Karpas-422 (cell line): ENCODE data around the gene PRR16. TPM values are rescaled to one million over a fixed set of nuclear protein-coding genes. Genes with fewer than 3 reads are reported as not detected.
"Not testable (repeated sequence)": the region's sequence is repeated elsewhere in the genome, so short reads cannot be mapped to it uniquely, and the experiment has no call there.

ENCODE experiments used
- DNase-seq: peaks from one replicate; pipeline ENCODE4 v3.0.0-alpha.2; 2015
- H2AFZ ChIP-seq: fragments of 200-600 bp; sonication (generic); 2 replicates; pipeline ENCODE4 v1.6.1; 2014; ENCODE audit warnings: antibody characterized with exemption, low read length, mixed read lengths
- H3K27ac ChIP-seq: fragments of 200-600 bp; sonication (generic); 2 replicates; pipeline ENCODE4 v1.5.1; 2014; ENCODE audit warnings: mild to moderate bottlenecking, low read length, moderate library complexity
- H3K27me3 ChIP-seq: fragments of 200-600 bp; sonication (generic); 2 replicates; pipeline ENCODE4 v1.6.1; 2014; ENCODE audit warnings: low read length, mixed read lengths
- H3K36me3 ChIP-seq: fragments of 200-600 bp; sonication (generic); 2 replicates; pipeline ENCODE4 v1.6.1; 2014; ENCODE audit warnings: low read length, mixed read lengths; ENCODE audit not compliant: insufficient read depth
- H3K4me1 ChIP-seq: fragments of 200-600 bp; sonication (generic); 2 replicates; pipeline ENCODE4 v1.6.1; 2014; ENCODE audit warnings: mild to moderate bottlenecking, low read length, mixed read lengths
- H3K4me2 ChIP-seq: fragments of 200-600 bp; sonication (generic); 2 replicates; pipeline ENCODE4 v1.6.1; 2014; ENCODE audit warnings: low read length, low read depth, mild to moderate bottlenecking; ENCODE audit not compliant: poor library complexity, severe bottlenecking
- H3K4me3 ChIP-seq: fragments of 200-600 bp; sonication (generic); 2 replicates; pipeline ENCODE4 v1.5.1; 2014; ENCODE audit warnings: mild to moderate bottlenecking, antibody characterized with exemption, low read length, mixed read lengths
- H3K79me2 ChIP-seq: fragments of 200-600 bp; sonication (generic); 2 replicates; pipeline ENCODE4 v1.6.1; 2014; ENCODE audit warnings: mild to moderate bottlenecking, low read length, mixed read lengths
- H3K9ac ChIP-seq: fragments of 200-600 bp; sonication (generic); 2 replicates; pipeline ENCODE4 v1.6.0; 2014; ENCODE audit warnings: low read length
- H3K9me2 ChIP-seq: fragments of 200-600 bp; sonication (generic), shearing (Covaris generic); replicated peaks from 2 replicates; pipeline ENCODE4 v1.6.0; 2014; ENCODE audit warnings: mild to moderate bottlenecking, low read length, moderate library complexity; ENCODE audit not compliant: insufficient read depth
- H3K9me3 ChIP-seq: fragments of 300-700, 200-600 bp; sonication (generic); 2 replicates; pipeline ENCODE4 v1.6.1; 2014; ENCODE audit warnings: low read length, mixed read lengths
- H4K20me1 ChIP-seq: fragments of 200-600 bp; sonication (generic); 2 replicates; pipeline ENCODE4 v1.6.1; 2014; ENCODE audit warnings: mild to moderate bottlenecking, antibody characterized with exemption, low read length, low read depth; ENCODE audit not compliant: insufficient read depth
- total RNA-seq: library from RNA; depleted of rRNA; stranded (reverse); fragments of >200 nt; shearing (Covaris generic); gene quantifications from 2 replicates; pipeline ENCODE4 v1.2.3, GENCODE V29; 2014; ENCODE audit warnings: low replicate concordance

Gene PRR16
- total RNA-seq, 1 experiment from 2014 or later, result not detected

GRCh38 chr5:120452471-120452870 lies 11.6 kb upstream of the PRR16 start:
- Histone ChIP-seq H3K9ac (no peak overlapping the region), H3K9me2 (no peaks in the 10 kb centered on the region), H3K4me3 (no peak overlapping the region), H3K4me1 (peaks cover 3% of the 10 kb centered on the region; the same call in 1 of the 2 replicates), H3K27me3 (no peaks in the 10 kb centered on the region), H3K79me2 (no peaks in the 10 kb centered on the region), H3K9me3 (no peaks in the 10 kb centered on the region), H3K27ac (no peak overlapping the region), H3K36me3 (no peaks in the 10 kb centered on the region), H4K20me1 (no peaks in the 10 kb centered on the region), H2AFZ (no peak overlapping the region), H3K4me2 (no peak overlapping the region)
- no peak for DNase-seq

DNA sequence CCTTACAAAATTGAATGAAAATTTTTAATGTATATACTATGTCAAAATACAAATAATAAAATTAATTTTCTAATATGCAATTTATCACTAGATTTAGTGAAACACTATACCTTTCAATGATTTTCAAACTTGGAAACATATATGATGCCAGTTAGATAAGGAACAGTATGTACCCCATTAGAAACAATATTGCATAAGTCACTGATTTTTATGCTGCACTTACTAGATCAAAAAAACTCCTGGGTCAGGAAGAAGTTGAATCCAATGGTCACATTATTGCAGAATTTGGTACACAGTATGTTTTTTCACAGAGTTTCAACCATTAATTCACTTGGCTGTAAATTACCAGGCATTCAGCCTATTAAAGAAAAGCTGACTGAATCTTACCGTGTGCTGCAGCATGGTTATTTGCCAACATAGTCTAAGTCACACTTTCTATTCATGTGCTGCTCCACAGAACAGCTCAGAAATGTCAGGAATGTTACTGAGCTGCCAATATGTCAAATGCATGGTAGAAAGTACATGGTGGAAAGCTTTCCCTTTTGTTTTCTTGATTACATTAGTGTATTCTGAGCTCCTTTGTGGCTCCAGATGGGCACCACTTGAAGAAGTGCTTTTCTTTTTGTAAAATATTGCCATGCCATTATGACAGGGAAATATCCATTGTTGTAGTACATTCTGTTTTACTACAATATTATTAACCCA lies 9.9 kb upstream of the PRR16 start:
- H3K4me3 ChIP-seq, result no peak overlapping the region
- no peaks in the 10 kb centered on the region for H3K36me3 ChIP-seq
- no peak overlapping the region for H3K9ac ChIP-seq
- H3K4me2 ChIP-seq, result no peak overlapping the region
- H4K20me1 ChIP-seq, result no peaks in the 10 kb centered on the region
- no peak overlapping the region for H3K27ac ChIP-seq
- H3K9me2 ChIP-seq, result no peaks in the 10 kb centered on the region
- H3K4me1 ChIP-seq, result peaks cover 3% of the 10 kb centered on the region; the same call in 1 of the 2 replicates
- H3K27me3 ChIP-seq, result no peaks in the 10 kb centered on the region
- H3K9me3 ChIP-seq, result no peaks in the 10 kb centered on the region
- no peak overlapping the region for H2AFZ ChIP-seq
- H3K79me2 ChIP-seq, result no peaks in the 10 kb centered on the region
- no peak for DNase-seq

DNA sequence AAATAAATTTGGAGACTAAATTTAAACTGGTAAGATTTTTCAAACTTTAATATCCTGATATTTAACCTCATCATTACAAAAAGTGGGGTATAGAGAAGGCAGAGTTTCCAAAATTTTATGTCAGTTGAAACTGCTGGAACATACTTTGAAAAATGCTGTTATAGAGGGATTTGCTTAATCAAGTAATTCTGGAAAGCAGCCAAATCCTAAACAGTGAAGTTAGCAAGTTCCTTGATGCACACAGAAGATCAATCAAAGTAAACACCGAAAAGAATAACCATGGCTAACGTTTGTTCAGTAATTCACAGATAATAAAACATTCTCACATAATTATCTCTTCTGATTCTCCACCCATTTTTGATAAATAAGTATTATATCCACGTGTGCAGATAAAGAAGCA lies 8.1 kb upstream of the PRR16 start:
- H3K4me3 ChIP-seq, result no peak overlapping the region
- DNase-seq, result no peak
- no peak overlapping the region for H3K27ac ChIP-seq
- H3K4me1 ChIP-seq, result no peaks in the 10 kb centered on the region
- H4K20me1 ChIP-seq, result no peaks in the 10 kb centered on the region
- no peak overlapping the region for H2AFZ ChIP-seq
- no peaks in the 10 kb centered on the region for H3K27me3 ChIP-seq
- H3K4me2 ChIP-seq, result no peak overlapping the region
- no peak overlapping the region for H3K9ac ChIP-seq
- H3K9me3 ChIP-seq, result no peaks in the 10 kb centered on the region
- H3K36me3 ChIP-seq, result no peaks in the 10 kb centered on the region
- no peaks in the 10 kb centered on the region for H3K79me2 ChIP-seq
- H3K9me2 ChIP-seq, result no peaks in the 10 kb centered on the region

DNA sequence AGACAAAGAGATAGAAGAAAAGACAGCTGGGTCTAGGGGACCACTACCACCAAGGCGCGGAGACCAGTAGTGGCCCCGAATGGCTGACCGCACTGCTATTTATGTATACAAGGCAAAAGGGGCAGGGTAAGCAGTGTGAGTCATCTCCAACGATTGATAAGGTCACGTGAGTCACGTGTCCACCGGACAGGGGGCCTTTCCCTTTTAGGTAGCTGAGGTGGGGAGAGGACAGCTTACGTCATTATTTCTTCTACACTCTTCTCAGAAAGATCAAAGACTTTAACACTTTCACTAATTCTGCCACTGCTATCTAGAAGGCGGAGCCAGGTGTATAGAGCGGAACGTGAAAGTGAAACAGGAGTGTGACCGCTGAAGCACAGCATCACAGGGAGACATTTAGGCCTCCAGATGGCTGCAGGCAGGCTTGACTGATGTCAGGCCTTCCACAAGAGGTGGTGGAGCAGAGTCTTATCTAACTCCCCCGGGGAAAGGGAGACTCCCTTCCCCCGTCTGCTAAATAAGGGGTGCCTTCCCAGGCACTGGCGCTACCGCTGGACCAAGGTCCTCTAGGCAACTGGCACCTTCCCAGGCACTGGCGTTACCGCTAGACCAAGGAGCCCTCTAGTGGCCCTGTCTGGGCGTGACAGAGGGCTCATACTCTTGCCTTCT lies 6.1 kb upstream of the PRR16 start:
- H3K9me3 ChIP-seq, result no peaks in the 10 kb centered on the region
- H2AFZ ChIP-seq, result peak overlapping the region; percentile 70; the same call in 1 of the 2 replicates
- H4K20me1 ChIP-seq, result no peaks in the 10 kb centered on the region
- H3K4me3 ChIP-seq, result peak overlapping the region; percentile 58
- no peaks in the 10 kb centered on the region for H3K27me3 ChIP-seq
- peak overlapping the region; percentile 55 for H3K9ac ChIP-seq
- H3K4me1 ChIP-seq, result no peaks in the 10 kb centered on the region
- peak overlapping the region; percentile 66 for H3K4me2 ChIP-seq
- peak; percentile 78 for DNase-seq
- H3K27ac ChIP-seq, result no peak overlapping the region
- no peaks in the 10 kb centered on the region for H3K79me2 ChIP-seq
- H3K36me3 ChIP-seq, result no peaks in the 10 kb centered on the region
- no peaks in the 10 kb centered on the region for H3K9me2 ChIP-seq

GRCh38 chr5:120458508-120458847 lies 5.6 kb upstream of the PRR16 start:
- not testable (repeated sequence) for H2AFZ ChIP-seq, DNase-seq, H3K4me3 ChIP-seq, H3K36me3 ChIP-seq, H3K79me2 ChIP-seq, H3K4me1 ChIP-seq, H3K9me3 ChIP-seq, H3K27me3 ChIP-seq, H3K9ac ChIP-seq, H4K20me1 ChIP-seq, H3K27ac ChIP-seq, H3K9me2 ChIP-seq
- peak overlapping the region; percentile 66 for H3K4me2 ChIP-seq

DNA sequence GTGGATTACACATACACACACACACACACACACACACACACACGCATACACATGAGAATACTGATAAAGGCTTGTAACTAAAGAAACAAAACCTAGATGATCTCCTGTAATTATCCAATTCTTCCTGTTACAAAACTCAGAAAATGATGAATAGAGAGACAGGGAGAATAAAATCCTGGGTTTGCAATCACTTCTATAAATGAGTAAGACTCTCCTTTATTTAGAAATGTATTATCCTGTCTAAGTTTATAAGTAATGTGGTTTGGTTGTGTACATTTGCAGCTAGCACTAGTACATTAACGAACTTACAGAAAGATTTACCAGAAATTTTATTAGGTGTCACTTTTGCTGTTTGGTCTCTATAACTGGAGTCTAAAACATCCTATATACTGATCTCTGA lies 2.8 kb upstream of the PRR16 start:
- no peaks in the 10 kb centered on the region for H3K79me2 ChIP-seq
- no peaks in the 10 kb centered on the region for H4K20me1 ChIP-seq
- H3K36me3 ChIP-seq, result no peaks in the 10 kb centered on the region
- no peak for DNase-seq
- no peak overlapping the region for H3K27ac ChIP-seq
- no peaks in the 10 kb centered on the region for H3K9me2 ChIP-seq
- no peak overlapping the region for H3K9ac ChIP-seq
- H3K4me1 ChIP-seq, result peaks cover 5% of the 10 kb centered on the region
- H3K4me2 ChIP-seq, result no peak overlapping the region
- H3K27me3 ChIP-seq, result no peaks in the 10 kb centered on the region
- H3K9me3 ChIP-seq, result no peaks in the 10 kb centered on the region
- no peak overlapping the region for H2AFZ ChIP-seq
- no peak overlapping the region for H3K4me3 ChIP-seq

GRCh38 chr5:120463006-120463680 lies 957 bp upstream of the PRR16 start:
- Histone ChIP-seq H3K4me3 (no peak overlapping the region), H3K36me3 (no peaks in the 10 kb centered on the region), H3K4me1 (peaks cover 5% of the 10 kb centered on the region), H2AFZ (no peak overlapping the region), H3K4me2 (peak overlapping the region; percentile 42), H3K79me2 (no peaks in the 10 kb centered on the region), H3K27ac (no peak overlapping the region), H3K9me3 (no peaks in the 10 kb centered on the region), H3K27me3 (no peaks in the 10 kb centered on the region), H3K9me2 (no peaks in the 10 kb centered on the region), H3K9ac (no peak overlapping the region), H4K20me1 (no peaks in the 10 kb centered on the region)
- DNase-seq, result peak; percentile 45

DNA sequence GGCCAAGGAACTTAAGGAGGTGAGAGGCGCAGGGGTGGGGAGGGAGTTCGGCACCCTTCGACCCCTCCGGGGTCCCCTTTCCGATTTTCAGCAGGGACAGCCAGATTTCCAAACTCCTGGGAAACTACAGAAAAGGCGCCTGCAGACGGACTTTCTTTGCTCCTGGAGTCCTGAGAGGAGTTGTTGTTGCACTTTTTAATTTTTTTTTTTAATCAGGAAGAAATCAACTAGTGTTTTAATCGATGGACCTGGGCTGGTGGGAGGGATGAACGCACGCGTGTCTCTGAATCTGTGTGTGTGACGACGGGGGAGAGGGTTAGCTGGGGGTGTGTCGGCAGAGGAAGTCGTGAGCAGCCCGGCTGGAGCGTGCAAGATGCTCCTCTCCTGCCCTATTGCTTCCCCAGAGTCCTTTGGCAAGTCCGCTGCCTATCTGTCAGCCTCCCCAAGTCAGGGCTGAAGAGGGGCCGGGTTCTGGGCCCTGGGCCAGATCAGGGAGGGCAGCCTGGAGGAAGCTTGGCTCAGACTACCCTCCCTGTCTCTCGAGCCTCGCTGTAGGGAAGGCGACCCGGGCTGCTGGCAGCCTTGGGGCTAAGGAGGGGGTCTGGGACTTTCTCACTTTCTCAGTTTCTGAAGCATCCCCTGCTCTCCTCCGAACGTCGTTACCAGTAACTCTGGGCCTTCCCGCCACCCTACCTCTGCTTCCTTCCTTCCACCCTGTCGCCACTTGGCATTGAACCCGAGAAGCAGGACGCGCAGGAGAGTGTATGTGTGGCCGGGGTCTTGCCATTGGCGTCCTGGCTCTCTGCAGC lies 731 bp downstream of the PRR16 start:
- H3K27ac ChIP-seq, result no peak overlapping the region
- H3K36me3 ChIP-seq, result no peaks in the 10 kb centered on the region
- H3K9ac ChIP-seq, result no peak overlapping the region
- H3K9me3 ChIP-seq, result no peaks in the 10 kb centered on the region
- H3K4me2 ChIP-seq, result no peak overlapping the region
- H3K4me1 ChIP-seq, result peaks cover 5% of the 10 kb centered on the region
- no peaks in the 10 kb centered on the region for H4K20me1 ChIP-seq
- H3K79me2 ChIP-seq, result no peaks in the 10 kb centered on the region
- H3K9me2 ChIP-seq, result no peaks in the 10 kb centered on the region
- no peaks in the 10 kb centered on the region for H3K27me3 ChIP-seq
- no peak for DNase-seq
- no peak overlapping the region for H3K4me3 ChIP-seq
- H2AFZ ChIP-seq, result no peak overlapping the region
